ENCODE results near the gene FKBP2.

FKBP2 gene

GRCh38 chr11:64250415-64251015 is 9.6 kb downstream of the FKBP2 start:
- no peak for DNase-seq

- peak; percentile 65 for DNase-seq
These were observed 10.3 kb downstream of the FKBP2 start, which contains the start of gene PLCB3 for GRCh38 chr11:64251016-64251752. Gene PLCB3, plus strand, starts transcription at chr11:64251530. Its CDS starts 120 bp downstream, at chr11:64251650.

DNA sequence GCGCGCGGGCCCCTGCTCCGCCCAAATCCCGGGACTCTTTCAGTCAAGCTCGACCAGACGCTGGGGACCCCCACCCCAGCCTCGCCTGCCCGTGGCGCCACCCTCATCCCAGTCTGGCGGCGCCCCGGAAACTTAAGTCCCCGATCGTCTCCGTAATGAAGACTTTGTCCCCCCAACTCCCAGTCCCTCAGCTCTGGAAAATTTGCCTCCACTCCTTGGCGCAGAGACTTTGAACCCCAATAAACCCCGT is 10.8 kb downstream of the FKBP2 start:
- DNase-seq: no peak

GRCh38 chr11:64252003-64252872 is 11.3 kb downstream of the FKBP2 start:
- no peak for DNase-seq

GRCh38 chr11:64253043-64253442 is 12.1 kb downstream of the FKBP2 start:
- no peak for DNase-seq

- no peak for DNase-seq
These were observed 12.6 kb downstream of the FKBP2 start for GRCh38 chr11:64253481-64253880.

GRCh38 chr11:64254326-64254725 is 13.4 kb downstream of the FKBP2 start:
- DNase-seq: no peak

- DNase-seq: no peak
These were observed 14.5 kb downstream of the FKBP2 start for GRCh38 chr11:64255135-64256128.

DNA sequence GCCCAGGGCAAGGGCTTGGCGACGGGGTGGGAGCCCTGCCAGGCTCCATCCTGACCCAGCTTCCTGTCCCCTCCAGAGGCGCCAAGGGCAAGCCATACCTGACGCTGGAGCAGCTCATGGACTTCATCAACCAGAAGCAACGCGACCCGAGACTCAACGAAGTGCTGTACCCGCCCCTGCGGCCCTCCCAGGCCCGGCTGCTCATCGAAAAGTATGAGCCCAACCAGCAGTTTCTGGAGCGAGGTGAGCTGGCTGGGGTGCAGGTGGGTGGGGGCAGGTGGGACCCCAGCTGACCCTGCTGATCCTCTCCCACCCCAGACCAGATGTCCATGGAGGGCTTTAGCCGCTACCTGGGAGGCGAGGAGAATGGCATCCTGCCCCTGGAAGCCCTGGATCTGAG is 15.4 kb downstream of the FKBP2 start:
- DNase-seq: no peak

GRCh38 chr11:64258356-64258755 is 17.5 kb downstream of the FKBP2 start:
- DNase-seq: no peak

DNA sequence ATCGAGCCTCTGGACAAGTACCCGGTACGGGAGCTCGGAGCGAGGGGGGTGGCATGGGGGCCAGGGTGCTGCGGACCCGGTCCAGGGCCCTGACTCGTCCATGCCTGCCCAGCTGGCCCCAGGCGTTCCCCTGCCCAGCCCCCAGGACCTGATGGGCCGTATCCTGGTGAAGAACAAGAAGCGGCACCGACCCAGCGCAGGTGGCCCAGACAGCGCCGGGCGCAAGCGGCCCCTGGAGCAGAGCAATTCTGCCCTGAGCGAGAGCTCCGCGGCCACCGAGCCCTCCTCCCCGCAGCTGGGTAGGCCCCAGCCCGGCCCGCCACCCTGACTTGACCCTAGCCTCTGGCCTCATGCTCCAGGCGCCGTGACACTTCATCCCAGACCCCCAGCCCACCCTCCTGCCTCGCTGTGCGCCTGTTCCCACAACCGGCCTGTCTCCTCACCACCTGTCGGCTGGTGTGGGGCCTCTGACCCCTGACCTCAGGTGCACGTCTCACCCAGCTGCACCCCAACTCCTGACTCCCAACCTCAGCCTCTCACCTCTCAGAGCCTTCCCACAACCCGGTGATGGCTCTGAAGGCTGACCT is 18.1 kb downstream of the FKBP2 start:
- DNase-seq: no peak

- no peak for DNase-seq
These were observed 18.7 kb downstream of the FKBP2 start for GRCh38 chr11:64259533-64260067.

DNA sequence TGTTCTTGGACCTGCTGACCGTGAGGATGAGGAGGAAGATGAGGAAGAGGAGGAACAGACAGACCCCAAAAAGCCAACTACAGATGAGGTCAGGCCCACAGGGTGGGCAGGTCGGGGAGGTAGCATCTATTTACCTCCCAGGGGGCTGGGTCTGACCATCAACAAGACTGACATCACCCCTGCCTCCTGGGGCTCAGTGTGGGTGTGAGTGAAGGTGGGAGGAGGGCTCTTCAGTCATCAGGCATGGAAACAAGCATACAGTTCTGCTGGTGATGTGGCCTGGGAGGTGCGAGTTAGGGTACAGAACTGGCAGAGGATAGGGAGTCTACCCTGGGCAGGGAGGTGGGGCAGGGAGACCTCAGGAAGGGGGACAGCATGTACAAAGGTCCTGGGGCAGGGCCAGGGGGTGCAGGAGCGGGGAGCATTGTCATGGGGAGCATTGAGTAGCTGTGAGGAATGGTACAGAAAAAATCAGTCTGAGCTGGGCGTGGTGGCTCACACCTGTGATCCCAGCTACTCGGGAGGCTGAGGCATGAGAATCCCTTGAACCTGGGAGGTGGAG is 19.3 kb downstream of the FKBP2 start:
- no peak for DNase-seq

- DNase-seq: no peak
These were observed 20.7 kb downstream of the FKBP2 start for GRCh38 chr11:64261556-64262080.

GRCh38 chr11:64262271-64263002 is 21.5 kb downstream of the FKBP2 start:
- DNase-seq: no peak

GRCh38 chr11:64263021-64263946 is 22.4 kb downstream of the FKBP2 start:
- DNase-seq: no peak

DNA sequence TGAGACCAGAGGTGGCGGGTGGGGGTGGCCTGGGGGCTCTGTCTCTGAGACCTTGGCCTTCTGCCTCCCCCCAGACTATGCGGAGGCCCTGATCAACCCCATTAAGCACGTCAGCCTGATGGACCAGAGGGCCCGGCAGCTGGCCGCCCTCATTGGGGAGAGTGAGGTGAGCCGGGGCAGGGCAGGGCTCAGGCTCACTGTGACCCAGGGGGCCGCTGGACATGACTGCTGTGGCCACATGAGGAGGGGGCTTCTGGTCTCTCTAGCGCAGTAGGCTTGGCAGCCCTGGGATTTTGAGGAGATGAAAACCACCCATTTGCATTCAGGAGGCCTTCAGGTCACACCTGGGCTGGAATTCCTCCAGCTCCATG is 23.0 kb downstream of the FKBP2 start:
- no peak for DNase-seq

GRCh38 chr11:64264371-64264852 is 23.5 kb downstream of the FKBP2 start:
- no peak for DNase-seq

Measured in activated effector memory CD4-positive, alpha-beta T cell treated with Interleukin-2 at 50 U/mL for 16 hours (primary cell).